CD4-positive, alpha-beta T cell treated with Interleukin-2 at 100 ng/mL for 4 hours (primary cell): ENCODE data around the gene LTN1.

Experiments
- DNase-seq: peaks from one replicate; pipeline ENCODE4 v3.0.0-alpha.2; 2020; ENCODE audit warnings: low spot score

Gene LTN1

GRCh38 chr21:28882345-28882744, 110.3 kb downstream of the LTN1 start:
- DNase-seq = no peak
